HepG2 (cell line): ENCODE measurements around the gene DMRT3. TPM values are rescaled to one million over a fixed set of nuclear protein-coding genes. Genes with fewer than 3 reads are reported as not detected.

Source experiments
- ATAC-seq: fragments of 200-7000 bp; cut with Tn5 transposase; 3 replicates; pipeline ENCODE4 v1.9.1; 2020; ENCODE audit warnings: mild to moderate bottlenecking, moderate library complexity
- BruUV-seq: library from RNA; stranded (reverse); fragments of 400-500 nt; replicated peaks from 2 replicates; lab custom pipeline; 2021; lab: Mats Ljungman, UMichigan
- CTCF ChIA-PET: fragments of 300-600 bp; formaldehyde crosslinking; extraction: SDS; loops from one replicate; lab custom pipeline; 2021; ENCODE audit warnings: low total read pairs, inconsistent platforms, low intra/inter-chr PET ratio; lab: Yijun Ruan, JAX
- POLR2A ChIA-PET: fragments of 350-600 bp; sonication (Branson Sonifier 250); formaldehyde crosslinking; loops from one replicate; lab custom pipeline; 2020; ENCODE audit warnings: antibody characterized with exemption, inconsistent platforms; lab: Yijun Ruan, JAX
- DNase-seq: peaks from one replicate; pipeline ENCODE4 v3.0.0-alpha.2; 2015; ENCODE audit warnings: low spot score
- FAIRE-seq: peaks from 3 replicates; lab custom pipeline; 2011; peaks lifted over from hg19 to GRCh38; lab: Jason Lieb, UNC
- H2AFZ ChIP-seq: one replicate; pipeline ENCODE4 v1.6.1; 2011; ENCODE audit warnings: low read length, inconsistent platforms
- H3K27ac ChIP-seq: fragments of 300-600 bp; 3 replicates; pipeline ENCODE4 v1.8.0; 2011; ENCODE audit warnings: mixed run types, mild to moderate bottlenecking, mixed read lengths, low read length, inconsistent platforms; ENCODE audit not compliant: insufficient read depth; ENCODE audit errors: extremely low read length
- H3K27me3 ChIP-seq, 2 experiments: fragments of 200-600 bp in 1 of 2; 2 replicates in 1 of 2; 3 replicates in 1 of 2; pipeline versions ENCODE4 v1.6.0 to v1.8.0; 2011; ENCODE audit warnings: low read length in 2 of 2, mild to moderate bottlenecking in 2 of 2, moderate library complexity in 2 of 2, inconsistent platforms in 1 of 2; ENCODE audit not compliant: insufficient read depth in 2 of 2, control insufficient read depth in 1 of 2
- H3K36me3 ChIP-seq, 2 experiments: fragments of 200-600 bp in 1 of 2; replicated peaks in 1 of 2; 2 replicates in 1 of 2; 3 replicates in 1 of 2; pipeline versions ENCODE4 v1.5.1 to v1.8.0; 2011; ENCODE audit warnings: low read length in 2 of 2, inconsistent platforms in 1 of 2; ENCODE audit not compliant: insufficient read depth in 2 of 2, control insufficient read depth in 1 of 2
- H3K4me1 ChIP-seq: 2 replicates; pipeline ENCODE4 v1.5.1; 2012; ENCODE audit warnings: low read length, inconsistent platforms; ENCODE audit not compliant: insufficient read depth
- H3K4me2 ChIP-seq: 2 replicates; pipeline ENCODE4 v1.6.0; 2011; ENCODE audit warnings: low read depth, low read length, inconsistent platforms
- H3K4me3 ChIP-seq, 3 experiments: fragments of 200-600 bp in 1 of 3; sonication (generic), shearing (Covaris generic) in 1 of 3; replicated peaks in 1 of 3; 2 replicates each; pipeline ENCODE4 v1.5.1; 2011 to 2016; ENCODE audit warnings: low read length in 3 of 3, inconsistent platforms in 2 of 3, low read depth in 2 of 3, mild to moderate bottlenecking in 2 of 3, control low read depth in 1 of 3, mixed read lengths in 1 of 3; ENCODE audit not compliant: insufficient read depth in 1 of 3
- H3K79me2 ChIP-seq: one replicate; pipeline ENCODE4 v1.6.1; 2011; ENCODE audit warnings: low read length, inconsistent platforms; ENCODE audit not compliant: insufficient read depth
- H3K9ac ChIP-seq: 2 replicates; pipeline ENCODE4 v1.6.0; 2011; ENCODE audit warnings: mild to moderate bottlenecking, low read depth, low read length, inconsistent platforms; ENCODE audit not compliant: insufficient read depth
- H3K9me3 ChIP-seq: 2 replicates; pipeline ENCODE4 v1.5.1; 2012; ENCODE audit warnings: mild to moderate bottlenecking, low read length
- H4K20me1 ChIP-seq: 2 replicates; pipeline ENCODE4 v1.6.0; 2011; ENCODE audit warnings: inconsistent platforms, mild to moderate bottlenecking, low read length, moderate library complexity; ENCODE audit not compliant: insufficient read depth
- EZH2 ChIP-seq: conservative IDR thresholded peaks from 2 replicates; pipeline ENCODE4 v1.6.1; 2012; ENCODE audit warnings: mild to moderate bottlenecking, low read depth, low read length, moderate library complexity
- UBTF ChIP-seq: sonication (generic); formaldehyde crosslinking; IDR thresholded peaks from 2 replicates; pipeline ENCODE4 v1.4.0; 2020; ENCODE audit warnings: mild to moderate bottlenecking, missing genetic modification reagents
- ZBTB49 ChIP-seq: sonication (generic); formaldehyde crosslinking; IDR thresholded peaks from 2 replicates; pipeline ENCODE4 v1.4.0; 2020; ENCODE audit warnings: missing genetic modification reagents, borderline replicate concordance
- ZNF510 ChIP-seq: sonication (generic); formaldehyde crosslinking; IDR thresholded peaks from 2 replicates; pipeline ENCODE4 v1.4.0; 2020; ENCODE audit warnings: low read depth, mild to moderate bottlenecking, missing genetic modification reagents
- WGBS: methylation state at CpG from one replicate; pipeline ENCODE4 v1.1.6; 2017; ENCODE audit warnings: low lambda C conversion rate; 5-methylcytosine and 5-hydroxymethylcytosine counted together
- in situ Hi-C: cut with HindIII; loops from 2 replicates; pipeline ENCODE4 v1.10.0; 2017; ENCODE audit warnings: low pct_unique_long_range_greater_than_20kb; ENCODE audit not compliant: extremely low pct_ligation_motif_present
- intact Hi-C: fragments of 100-400 bp; cut with micrococcal nuclease; formaldehyde crosslinking; loops from one replicate; pipeline ENCODE4 v1.10.0; 2022; ENCODE audit not compliant: unreplicated experiment
- polyA plus RNA-seq, 8 experiments: library from polyadenylated mRNA; depleted of rRNA in 3 of 8; stranded (reverse) in 7 of 8; unstranded in 1 of 8; fragments of >200 nt; fragmentation: Illumina TruSeq in 4 of 8; extraction: Trizol in 4 of 8; gene quantifications; 2 replicates each; pipeline versions ENCODE4 v1.2.1 to v1.2.3, GENCODE V29; 2011 to 2016; ENCODE audit warnings: low read depth in 4 of 8, missing spikeins in 1 of 8, mixed read lengths in 1 of 8; ENCODE audit not compliant: insufficient read depth in 1 of 8
- total RNA-seq, 5 experiments: library from RNA; depleted of rRNA; stranded (reverse); fragments of >200 nt; fragmentation: Illumina TruSeq; extraction: Trizol; gene quantifications; 2 replicates each; pipeline ENCODE4 v1.2.3, GENCODE V29; 2016; ENCODE audit warnings: low read depth in 1 of 5

Gene DMRT3
- total and polyA plus RNA-seq, 2 of the 13 experiments (the other 11 are each of a cell fraction or from before 2014, with no cell fraction given), result not detected

- TF ChIP-seq UBTF (CRISPR knock-in tag), result no peak
- TF ChIP-seq ZBTB49 (CRISPR knock-in tag), result no peak
Measured at GRCh38 chr9:933356-933755, 43.1 kb upstream of the DMRT3 start (continued).

DNA sequence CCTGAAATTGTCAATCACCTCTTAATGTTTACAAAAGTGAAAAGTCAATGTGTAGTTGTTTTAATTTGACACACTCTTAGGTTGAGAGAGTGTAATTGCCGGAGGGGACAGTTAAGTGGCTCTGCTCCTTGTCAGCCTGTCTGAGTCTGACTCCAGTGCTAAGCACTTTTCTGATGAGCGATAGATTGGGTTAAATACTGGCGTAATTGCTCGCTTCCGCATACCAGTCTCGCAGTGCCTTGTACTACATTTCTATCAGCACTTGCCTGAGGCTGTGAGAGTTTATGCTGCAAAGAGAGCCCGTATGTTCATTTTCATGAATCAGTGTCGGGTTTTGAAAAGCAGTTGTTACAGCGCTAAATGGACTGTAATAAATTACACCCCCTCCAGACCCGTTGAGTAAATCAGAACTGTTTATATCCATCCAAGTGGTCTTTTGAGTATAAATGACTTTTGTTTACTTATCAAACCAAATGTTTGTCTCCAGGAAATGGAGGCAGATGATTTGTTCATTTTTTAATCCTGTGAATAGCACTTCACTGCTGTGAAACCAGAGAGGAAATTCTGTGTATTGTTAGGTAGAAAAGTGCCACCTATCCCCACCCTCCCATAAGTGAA is 41.0 kb upstream of the DMRT3 start:
- TF ChIP-seq ZNF510 (CRISPR knock-in tag), result no peak
- TF ChIP-seq EZH2, result peak; percentile 25; the same call in 1 of the 2 replicates
- TF ChIP-seq, all 625 proteins: peak for 1
- H3K27ac ChIP-seq, result no peak overlapping the region
- H2AFZ ChIP-seq, result no peak overlapping the region
- no TSS peak for BruUV-seq
- no peak overlapping the region for H3K4me2 ChIP-seq
- no peak for FAIRE-seq
- no peak for DNase-seq
- H3K4me3 ChIP-seq, result no peak overlapping the region
- no peaks in the 10 kb centered on the region for H3K36me3 ChIP-seq
- peaks cover 4 to 25% of the 10 kb centered on the region in 2 experiments; a peak in 2 of 5 replicates for H3K27me3 ChIP-seq
- in situ Hi-C loops, result no loop called here
- no peak overlapping the region for H3K9ac ChIP-seq
- ChIA-PET CTCF (no interaction called here), POLR2A (no interaction called here)
- intact Hi-C loops, result no loop called here
- H3K9me3 ChIP-seq, result no peaks in the 10 kb centered on the region
- no peak for ATAC-seq
- H3K4me1 ChIP-seq, result no peaks in the 10 kb centered on the region
- 25% methylated on average over 10 of the region's 10 CpGs for WGBS
- H4K20me1 ChIP-seq, result no peaks in the 10 kb centered on the region
- no peaks in the 10 kb centered on the region for H3K79me2 ChIP-seq
